ENCODE measurements around the gene PLTP. TPM values are rescaled to one million over a fixed set of nuclear protein-coding genes. Genes with fewer than 3 reads are reported as not detected.
"Not testable (repeated sequence)": the region's sequence is repeated elsewhere in the genome, so short reads cannot be mapped to it uniquely, and the experiment has no call there.

Gene PLTP
- total RNA-seq, 4 donors from 2014 or later = 25.0 to 99.3 (median 35.7) TPM

- Histone ChIP-seq H3K9me3 (no peaks in the 10 kb centered on the region), H3K27me3 (no peaks in the 10 kb centered on the region), H3K36me3 (peaks cover 0 to 29% (median 0%) of the 10 kb centered on the region in 3 donors), H3K4me1 (peaks cover 0 to 16% (median 9%) of the 10 kb centered on the region in 4 donors), H3K4me3 (peak within 1 kb of the TSS; percentile 73 to 100 (median 88)), H3K27ac (peak within 1 kb of the TSS; percentile 95 to 100 (median 100))
- TF ChIP-seq POLR2A (IDR thresholded peaks at IDR 0.05) (peak; percentile 86 to 93), CTCF (IDR thresholded peaks at IDR 0.05) (peak in 2 of 6 experiments; percentile 1 to 17)
- DNase-seq = peak; percentile 98 to 99 (median 98)
Observed at GRCh38 chr20:45934586-45935415, 22.8 kb upstream of the PLTP start, which contains the start of gene PCIF1. Gene PCIF1, plus strand, starts transcription at chr20:45934683. Its CDS starts 4,317 bp downstream, at chr20:45939000.

- peaks cover 0 to 22% (median 0%) of the 10 kb centered on the region in 3 donors for H3K36me3 ChIP-seq
- no peaks in the 10 kb centered on the region for H3K9me3 ChIP-seq
- H3K4me1 ChIP-seq = peaks cover 0 to 16% (median 9%) of the 10 kb centered on the region in 4 donors
- peak overlapping the region; percentile 73 to 100 (median 88) for H3K4me3 ChIP-seq
- TF ChIP-seq POLR2A (IDR thresholded peaks at IDR 0.05) = no peak
- TF ChIP-seq CTCF (IDR thresholded peaks at IDR 0.05) = no peak
- peak overlapping the region; percentile 95 to 100 (median 100) for H3K27ac ChIP-seq
- no peaks in the 10 kb centered on the region for H3K27me3 ChIP-seq
- DNase-seq = peak in 2 of 3 donors; percentile 62 to 79
Observed at GRCh38 chr20:45934046-45934585, 22.2 kb upstream of the PLTP start.

GRCh38 chr20:45933266-45934045, 21.5 kb upstream of the PLTP start:
- Histone ChIP-seq H3K4me3 (peak overlapping the region; percentile 73 to 100 (median 88)), H3K36me3 (peaks cover 0 to 16% (median 0%) of the 10 kb centered on the region in 3 donors), H3K27ac (peak overlapping the region; percentile 95 to 100 (median 100)), H3K9me3 (no peaks in the 10 kb centered on the region), H3K27me3 (no peaks in the 10 kb centered on the region), H3K4me1 (peaks cover 0 to 16% (median 9%) of the 10 kb centered on the region in 4 donors)
- DNase-seq = peak; percentile 68 to 86 (median 73)
- no peak for TF ChIP-seq POLR2A (IDR thresholded peaks at IDR 0.05)
- TF ChIP-seq CTCF (IDR thresholded peaks at IDR 0.05) = peak in 4 of 6 experiments; percentile 1 to 40 (median 25)

- not testable (repeated sequence) for H3K4me3 ChIP-seq, H3K4me1 ChIP-seq, H3K27me3 ChIP-seq, H3K27ac ChIP-seq, H3K9me3 ChIP-seq, DNase-seq, H3K36me3 ChIP-seq
Observed at GRCh38 chr20:45931680-45932079, 19.7 kb upstream of the PLTP start.

GRCh38 chr20:45927071-45927878, 15.3 kb upstream of the PLTP start:
- no peaks in the 10 kb centered on the region for H3K27me3 ChIP-seq
- H3K4me1 ChIP-seq = peaks cover 0 to 9% (median 0%) of the 10 kb centered on the region in 4 donors
- TF ChIP-seq POLR2A (IDR thresholded peaks at IDR 0.05) (no peak), CTCF (IDR thresholded peaks at IDR 0.05) (no peak)
- no peaks in the 10 kb centered on the region for H3K9me3 ChIP-seq
- no peaks in the 10 kb centered on the region for H3K36me3 ChIP-seq
- H3K27ac ChIP-seq = no peak overlapping the region
- H3K4me3 ChIP-seq = no peak overlapping the region
- DNase-seq = no peak
